HepG2 (cell line): ENCODE results near the gene NDC1. TPM values are rescaled to one million over a fixed set of nuclear protein-coding genes. Genes with fewer than 3 reads are reported as not detected.
A peak's percentile ranks its signal among the peaks of the same experiment; 100 is the strongest.

ENCODE experiments used
- ATAC-seq: fragments of 200-7000 bp; cut with Tn5 transposase; 3 replicates; pipeline ENCODE4 v1.9.1; 2020; ENCODE audit warnings: mild to moderate bottlenecking, moderate library complexity
- BruUV-seq: library from RNA; stranded (reverse); fragments of 400-500 nt; replicated peaks from 2 replicates; lab custom pipeline; 2021; lab: Mats Ljungman, UMichigan
- CTCF ChIA-PET: fragments of 300-600 bp; formaldehyde crosslinking; extraction: SDS; loops from one replicate; lab custom pipeline; 2021; ENCODE audit warnings: low total read pairs, inconsistent platforms, low intra/inter-chr PET ratio; lab: Yijun Ruan, JAX
- POLR2A ChIA-PET: fragments of 350-600 bp; sonication (Branson Sonifier 250); formaldehyde crosslinking; loops from one replicate; lab custom pipeline; 2020; ENCODE audit warnings: antibody characterized with exemption, inconsistent platforms; lab: Yijun Ruan, JAX
- DNase-seq: peaks from one replicate; pipeline ENCODE4 v3.0.0-alpha.2; 2015; ENCODE audit warnings: low spot score
- FAIRE-seq: peaks from 3 replicates; lab custom pipeline; 2011; peaks lifted over from hg19 to GRCh38; lab: Jason Lieb, UNC
- H2AFZ ChIP-seq: one replicate; pipeline ENCODE4 v1.6.1; 2011; ENCODE audit warnings: low read length, inconsistent platforms
- H3K27ac ChIP-seq: fragments of 300-600 bp; 3 replicates; pipeline ENCODE4 v1.8.0; 2011; ENCODE audit warnings: mixed run types, mild to moderate bottlenecking, mixed read lengths, low read length, inconsistent platforms; ENCODE audit not compliant: insufficient read depth; ENCODE audit errors: extremely low read length
- H3K27me3 ChIP-seq, 2 experiments: fragments of 200-600 bp in 1 of 2; 2 replicates in 1 of 2; 3 replicates in 1 of 2; pipeline versions ENCODE4 v1.6.0 to v1.8.0; 2011; ENCODE audit warnings: low read length in 2 of 2, mild to moderate bottlenecking in 2 of 2, moderate library complexity in 2 of 2, inconsistent platforms in 1 of 2; ENCODE audit not compliant: insufficient read depth in 2 of 2, control insufficient read depth in 1 of 2
- H3K36me3 ChIP-seq, 2 experiments: fragments of 200-600 bp in 1 of 2; replicated peaks in 1 of 2; 2 replicates in 1 of 2; 3 replicates in 1 of 2; pipeline versions ENCODE4 v1.5.1 to v1.8.0; 2011; ENCODE audit warnings: low read length in 2 of 2, inconsistent platforms in 1 of 2; ENCODE audit not compliant: insufficient read depth in 2 of 2, control insufficient read depth in 1 of 2
- H3K4me1 ChIP-seq: 2 replicates; pipeline ENCODE4 v1.5.1; 2012; ENCODE audit warnings: low read length, inconsistent platforms; ENCODE audit not compliant: insufficient read depth
- H3K4me2 ChIP-seq: 2 replicates; pipeline ENCODE4 v1.6.0; 2011; ENCODE audit warnings: low read depth, low read length, inconsistent platforms
- H3K4me3 ChIP-seq, 3 experiments: fragments of 200-600 bp in 1 of 3; sonication (generic), shearing (Covaris generic) in 1 of 3; replicated peaks in 1 of 3; 2 replicates each; pipeline ENCODE4 v1.5.1; 2011 to 2016; ENCODE audit warnings: low read length in 3 of 3, inconsistent platforms in 2 of 3, low read depth in 2 of 3, mild to moderate bottlenecking in 2 of 3, control low read depth in 1 of 3, mixed read lengths in 1 of 3; ENCODE audit not compliant: insufficient read depth in 1 of 3
- H3K79me2 ChIP-seq: one replicate; pipeline ENCODE4 v1.6.1; 2011; ENCODE audit warnings: low read length, inconsistent platforms; ENCODE audit not compliant: insufficient read depth
- H3K9ac ChIP-seq: 2 replicates; pipeline ENCODE4 v1.6.0; 2011; ENCODE audit warnings: mild to moderate bottlenecking, low read depth, low read length, inconsistent platforms; ENCODE audit not compliant: insufficient read depth
- H3K9me3 ChIP-seq: 2 replicates; pipeline ENCODE4 v1.5.1; 2012; ENCODE audit warnings: mild to moderate bottlenecking, low read length
- H4K20me1 ChIP-seq: 2 replicates; pipeline ENCODE4 v1.6.0; 2011; ENCODE audit warnings: inconsistent platforms, mild to moderate bottlenecking, low read length, moderate library complexity; ENCODE audit not compliant: insufficient read depth
- IRF1 ChIP-seq: sonication (generic); formaldehyde crosslinking; IDR thresholded peaks from 2 replicates; pipeline ENCODE4 v1.4.0; 2020; ENCODE audit warnings: low read depth, mild to moderate bottlenecking, missing genetic modification reagents
- MLXIP ChIP-seq: sonication (generic); formaldehyde crosslinking; IDR thresholded peaks from 2 replicates; pipeline ENCODE4 v1.9.0; 2021; ENCODE audit warnings: missing genetic modification reagents, borderline replicate concordance
- MTF1 ChIP-seq: sonication (generic); formaldehyde crosslinking; IDR thresholded peaks from 2 replicates; pipeline ENCODE4 v1.5.0; 2020; ENCODE audit warnings: missing genetic modification reagents
- PAX8 ChIP-seq: sonication (generic); formaldehyde crosslinking; IDR thresholded peaks from 2 replicates; pipeline ENCODE4 v1.8.0; 2022; ENCODE audit warnings: mild to moderate bottlenecking, missing genetic modification reagents, borderline replicate concordance
- PPARG ChIP-seq: conservative IDR thresholded peaks from 2 replicates; pipeline ENCODE4 v1.6.1; 2016; ENCODE audit warnings: missing biosample characterization, missing genetic modification reagents
- TERF1 ChIP-seq: sonication (generic); formaldehyde crosslinking; IDR thresholded peaks from 2 replicates; pipeline ENCODE4 v1.8.0; 2022; ENCODE audit warnings: mild to moderate bottlenecking, missing genetic modification reagents, moderate library complexity
- TOE1 ChIP-seq: sonication (generic); formaldehyde crosslinking; IDR thresholded peaks from 2 replicates; pipeline ENCODE4 v1.4.0; 2020; ENCODE audit warnings: mild to moderate bottlenecking, missing genetic modification reagents
- ZNF557 ChIP-seq: sonication (generic); formaldehyde crosslinking; IDR thresholded peaks from 2 replicates; pipeline ENCODE4 v1.4.0; 2020; ENCODE audit warnings: missing genetic modification reagents
- ZNF567 ChIP-seq: sonication (generic); formaldehyde crosslinking; IDR thresholded peaks from 2 replicates; pipeline ENCODE4 v1.8.1; 2023; ENCODE audit warnings: mild to moderate bottlenecking, missing genetic modification reagents, borderline replicate concordance
- ZNF83 ChIP-seq: sonication (generic); formaldehyde crosslinking; IDR thresholded peaks from 2 replicates; pipeline ENCODE4 v1.4.0; 2020; ENCODE audit warnings: missing genetic modification reagents, mild to moderate bottlenecking, borderline replicate concordance
- ZSCAN30 ChIP-seq: sonication (generic); formaldehyde crosslinking; IDR thresholded peaks from 2 replicates; pipeline ENCODE4 v1.5.0; 2020; ENCODE audit warnings: mild to moderate bottlenecking, missing genetic modification reagents
- WGBS: methylation state at CpG from one replicate; pipeline ENCODE4 v1.1.6; 2017; ENCODE audit warnings: low lambda C conversion rate; 5-methylcytosine and 5-hydroxymethylcytosine counted together
- in situ Hi-C: cut with HindIII; loops from 2 replicates; pipeline ENCODE4 v1.10.0; 2017; ENCODE audit warnings: low pct_unique_long_range_greater_than_20kb; ENCODE audit not compliant: extremely low pct_ligation_motif_present
- intact Hi-C: fragments of 100-400 bp; cut with micrococcal nuclease; formaldehyde crosslinking; loops from one replicate; pipeline ENCODE4 v1.10.0; 2022; ENCODE audit not compliant: unreplicated experiment
- polyA plus RNA-seq, 8 experiments: library from polyadenylated mRNA; depleted of rRNA in 3 of 8; stranded (reverse) in 7 of 8; unstranded in 1 of 8; fragments of >200 nt; fragmentation: Illumina TruSeq in 4 of 8; extraction: Trizol in 4 of 8; gene quantifications; 2 replicates each; pipeline versions ENCODE4 v1.2.1 to v1.2.3, GENCODE V29; 2011 to 2016; ENCODE audit warnings: low read depth in 4 of 8, missing spikeins in 1 of 8, mixed read lengths in 1 of 8; ENCODE audit not compliant: insufficient read depth in 1 of 8
- total RNA-seq, 5 experiments: library from RNA; depleted of rRNA; stranded (reverse); fragments of >200 nt; fragmentation: Illumina TruSeq; extraction: Trizol; gene quantifications; 2 replicates each; pipeline ENCODE4 v1.2.3, GENCODE V29; 2016; ENCODE audit warnings: low read depth in 1 of 5
- TF ChIP-seq, protein P1 (sequence below): sonication (generic); formaldehyde crosslinking; IDR thresholded peaks from 2 replicates; pipeline ENCODE4 v1.4.0; 2020; ENCODE audit warnings: missing genetic modification reagents, mild to moderate bottlenecking, borderline replicate concordance

NDC1 gene
- total and polyA plus RNA-seq, 2 of the 13 experiments (the other 11 are each of a cell fraction or from before 2014, with no cell fraction given) = 38.1 to 50.9 TPM

GRCh38 chr1:53860967-53861411, 22.9 kb upstream of the NDC1 start (continued):
- TF ChIP-seq MLXIP (CRISPR knock-in tag) (no peak), MTF1 (CRISPR knock-in tag) (no peak), ZNF83 (CRISPR knock-in tag) (no peak)
- TF ChIP-seq, protein P1, sequence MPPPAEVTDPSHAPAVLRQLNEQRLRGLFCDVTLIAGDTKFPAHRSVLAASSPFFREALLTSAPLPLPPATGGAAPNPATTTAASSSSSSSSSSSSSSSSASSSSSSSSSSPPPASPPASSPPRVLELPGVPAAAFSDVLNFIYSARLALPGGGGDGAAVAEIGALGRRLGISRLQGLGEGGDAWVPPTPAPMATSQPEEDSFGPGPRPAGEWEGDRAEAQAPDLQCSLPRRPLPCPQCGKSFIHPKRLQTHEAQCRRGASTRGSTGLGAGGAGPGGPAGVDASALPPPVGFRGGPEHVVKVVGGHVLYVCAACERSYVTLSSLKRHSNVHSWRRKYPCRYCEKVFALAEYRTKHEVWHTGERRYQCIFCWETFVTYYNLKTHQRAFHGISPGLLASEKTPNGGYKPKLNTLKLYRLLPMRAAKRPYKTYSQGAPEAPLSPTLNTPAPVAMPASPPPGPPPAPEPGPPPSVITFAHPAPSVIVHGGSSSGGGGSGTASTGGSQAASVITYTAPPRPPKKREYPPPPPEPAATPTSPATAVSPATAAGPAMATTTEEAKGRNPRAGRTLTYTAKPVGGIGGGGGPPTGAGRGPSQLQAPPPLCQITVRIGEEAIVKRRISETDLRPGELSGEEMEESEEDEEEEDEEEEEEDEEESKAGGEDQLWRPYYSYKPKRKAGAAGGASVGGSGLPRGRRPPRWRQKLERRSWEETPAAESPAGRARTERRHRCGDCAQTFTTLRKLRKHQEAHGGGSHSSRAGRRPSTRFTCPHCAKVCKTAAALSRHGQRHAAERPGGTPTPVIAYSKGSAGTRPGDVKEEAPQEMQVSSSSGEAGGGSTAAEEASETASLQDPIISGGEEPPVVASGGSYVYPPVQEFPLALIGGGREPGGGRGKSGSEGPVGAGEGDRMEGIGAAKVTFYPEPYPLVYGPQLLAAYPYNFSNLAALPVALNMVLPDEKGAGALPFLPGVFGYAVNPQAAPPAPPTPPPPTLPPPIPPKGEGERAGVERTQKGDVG (CRISPR knock-in tag) = no peak

GRCh38 chr1:53851571-53852285, 13.6 kb upstream of the NDC1 start:
- Histone ChIP-seq H3K9ac (no peak overlapping the region), H3K27ac (no peak overlapping the region), H3K79me2 (no peaks in the 10 kb centered on the region), H3K4me1 (peaks cover 10% of the 10 kb centered on the region), H4K20me1 (no peaks in the 10 kb centered on the region), H2AFZ (no peak overlapping the region), H3K9me3 (no peaks in the 10 kb centered on the region), H3K4me3 (no peak overlapping the region), H3K4me2 (no peak overlapping the region), H3K27me3 (no peaks in the 10 kb centered on the region), H3K36me3 (peaks cover 4 to 10% of the 10 kb centered on the region in 2 experiments; a peak in 4 of 5 replicates)
- in situ Hi-C loops = no loop called here
- WGBS = 75% methylated on average over 9 of the region's 9 CpGs
- no TSS peak for BruUV-seq
- ATAC-seq (no peak), DNase-seq (peak; percentile 23), FAIRE-seq (no peak)
- ChIA-PET POLR2A (no interaction called here), CTCF (no interaction called here)
- intact Hi-C loops = no loop called here
- TF ChIP-seq IRF1 (CRISPR knock-in tag) = no peak
- no peak for TF ChIP-seq TOE1
- no peak for TF ChIP-seq ZNF557 (CRISPR knock-in tag)
- no peak for TF ChIP-seq ZNF567 (CRISPR knock-in tag)
- TF ChIP-seq TERF1 (CRISPR knock-in tag) = no peak
- TF ChIP-seq ZSCAN30 (CRISPR knock-in tag) = no peak
- TF ChIP-seq PPARG (CRISPR knock-in tag) = no peak
- TF ChIP-seq PAX8 (CRISPR knock-in tag) = no peak
